Epithelial cell of prostate (primary cell): ENCODE data around the gene SLC6A13.

Experiments
- DNase-seq: peaks from one replicate; pipeline ENCODE4 v3.0.0-alpha.2; 2011; ENCODE audit warnings: low read depth, low spot score
- H3K27ac ChIP-seq: fragments of 450-650 bp; 2 replicates; pipeline ENCODE4 v1.5.1; 2017; ENCODE audit warnings: mild to moderate bottlenecking

The SLC6A13 gene

GRCh38 chr12:184811-185575 is 77.6 kb downstream of the SLC6A13 start:
- no peak overlapping the region for H3K27ac ChIP-seq
- no peak for DNase-seq

- DNase-seq = peak; percentile 50
- H3K27ac ChIP-seq = no peak overlapping the region
These were observed 80.2 kb downstream of the SLC6A13 start for GRCh38 chr12:182381-182892.

- no peak for DNase-seq
- H3K27ac ChIP-seq = no peak overlapping the region
These were observed 80.7 kb downstream of the SLC6A13 start for GRCh38 chr12:181921-182320.

GRCh38 chr12:180445-180844 is 82.2 kb downstream of the SLC6A13 start:
- no peak for DNase-seq

GRCh38 chr12:179885-180284 is 82.8 kb downstream of the SLC6A13 start:
- no peak for DNase-seq
- H3K27ac ChIP-seq = no peak overlapping the region

More at GRCh38 chr12:180445-180844, 82.2 kb downstream of the SLC6A13 start:
- no peak overlapping the region for H3K27ac ChIP-seq

GRCh38 chr12:179131-179884 is 83.3 kb downstream of the SLC6A13 start:
- no peak overlapping the region for H3K27ac ChIP-seq
- DNase-seq = no peak

GRCh38 chr12:178829-179109 is 83.9 kb downstream of the SLC6A13 start:
- no peak for DNase-seq
- H3K27ac ChIP-seq = no peak overlapping the region

GRCh38 chr12:177980-178828 is 84.4 kb downstream of the SLC6A13 start:
- no peak overlapping the region for H3K27ac ChIP-seq
- no peak for DNase-seq

GRCh38 chr12:177336-177979 is 85.2 kb downstream of the SLC6A13 start:
- no peak for DNase-seq
- no peak overlapping the region for H3K27ac ChIP-seq

- no peak for DNase-seq
- H3K27ac ChIP-seq = no peak overlapping the region
These were observed 86.1 kb downstream of the SLC6A13 start for GRCh38 chr12:176321-177181.

GRCh38 chr12:175759-176158 is 86.9 kb downstream of the SLC6A13 start:
- DNase-seq = no peak
- H3K27ac ChIP-seq = no peak overlapping the region

GRCh38 chr12:175250-175649 is 87.4 kb downstream of the SLC6A13 start:
- H3K27ac ChIP-seq = no peak overlapping the region
- no peak for DNase-seq

- no peak for DNase-seq
- H3K27ac ChIP-seq = no peak overlapping the region
These were observed 88.0 kb downstream of the SLC6A13 start for GRCh38 chr12:174596-174995.

- no peak for DNase-seq
- H3K27ac ChIP-seq = no peak overlapping the region
These were observed 88.5 kb downstream of the SLC6A13 start for GRCh38 chr12:174124-174523.

- DNase-seq = no peak
- H3K27ac ChIP-seq = no peak overlapping the region
These were observed 89.9 kb downstream of the SLC6A13 start for GRCh38 chr12:172732-173161.

GRCh38 chr12:171743-172676 is 90.6 kb downstream of the SLC6A13 start:
- no peak for DNase-seq
- no peak overlapping the region for H3K27ac ChIP-seq

GRCh38 chr12:171276-171675 is 91.4 kb downstream of the SLC6A13 start:
- no peak for DNase-seq
- H3K27ac ChIP-seq = no peak overlapping the region
